Measurements from ENCODE around the gene CALCOCO2.

The CALCOCO2 gene

GRCh38 chr17:48873209-48873608, 42.4 kb downstream of the CALCOCO2 start:
- no peak for DNase-seq (ENCODE audit: low read depth)

- DNase-seq (ENCODE audit: low read depth) = no peak
Measured at GRCh38 chr17:48873696-48874443, 43.0 kb downstream of the CALCOCO2 start.

- peak; percentile 29 for DNase-seq (ENCODE audit: low read depth)
Measured at GRCh38 chr17:48878920-48879898, 48.4 kb downstream of the CALCOCO2 start.

GRCh38 chr17:48882272-48882671, 51.4 kb downstream of the CALCOCO2 start:
- DNase-seq (ENCODE audit: low read depth) = no peak

GRCh38 chr17:48883171-48883570, 52.3 kb downstream of the CALCOCO2 start:
- DNase-seq (ENCODE audit: low read depth) = no peak

GRCh38 chr17:48890086-48890485, 59.3 kb downstream of the CALCOCO2 start:
- no peak for DNase-seq (ENCODE audit: low read depth)

GRCh38 chr17:48892940-48893645, 62.3 kb downstream of the CALCOCO2 start:
- no peak for DNase-seq (ENCODE audit: low read depth)

GRCh38 chr17:48893646-48894508, 63.0 kb downstream of the CALCOCO2 start:
- DNase-seq (ENCODE audit: low read depth) = no peak

- no peak for DNase-seq (ENCODE audit: low read depth)
Measured at GRCh38 chr17:48894886-48895285, 64.1 kb downstream of the CALCOCO2 start.

GRCh38 chr17:48901241-48901640, 70.4 kb downstream of the CALCOCO2 start:
- no peak for DNase-seq (ENCODE audit: low read depth)

GRCh38 chr17:48903401-48903800, 72.6 kb downstream of the CALCOCO2 start:
- no peak for DNase-seq (ENCODE audit: low read depth)

- no peak for DNase-seq (ENCODE audit: low read depth)
Measured at GRCh38 chr17:48904428-48904827, 73.6 kb downstream of the CALCOCO2 start.

- DNase-seq (ENCODE audit: low read depth) = no peak
Measured at GRCh38 chr17:48905987-48906515, 75.2 kb downstream of the CALCOCO2 start.

GRCh38 chr17:48907713-48908046, 76.8 kb downstream of the CALCOCO2 start:
- DNase-seq (ENCODE audit: low read depth) = no peak

- DNase-seq (ENCODE audit: low read depth) = peak; percentile 88
Measured at GRCh38 chr17:48908047-48908843, 77.4 kb downstream of the CALCOCO2 start, which contains the start of gene UBE2Z. UBE2Z (plus strand) TSS chr17:48908407; CDS start chr17:48908504, 97 bp downstream.

GRCh38 chr17:48908853-48909394, 78.1 kb downstream of the CALCOCO2 start:
- peak; percentile 88 for DNase-seq (ENCODE audit: low read depth)

- DNase-seq (ENCODE audit: low read depth) = no peak
Measured at GRCh38 chr17:48909783-48910182, 78.9 kb downstream of the CALCOCO2 start.

- no peak for DNase-seq (ENCODE audit: low read depth)
Measured at GRCh38 chr17:48910370-48910769, 79.5 kb downstream of the CALCOCO2 start.

GRCh38 chr17:48912476-48912875, 81.6 kb downstream of the CALCOCO2 start:
- DNase-seq (ENCODE audit: low read depth) = no peak

Measured in activated T-cell treated with anti-CD3 and anti-CD28 coated beads for 48 hours (primary cell).